Thyroid gland (tissue), 4 donors: Measurements from ENCODE around the gene ACTRT2.
A peak's percentile ranks its signal among the peaks of the same experiment; 100 is the strongest.

Experiments used
- CTCF ChIP-seq, 6 experiments: fragments of 200-600 bp in 3 of 6; fragments of 450-650 bp in 3 of 6; sonication (generic) in 3 of 6; IDR thresholded peaks; one replicate each; pipeline ENCODE4 v1.5.1; 2016 to 2019; ENCODE audit warnings: antibody characterized with exemption in 6 of 6, mild to moderate bottlenecking in 2 of 6, inconsistent platforms in 1 of 6, moderate library complexity in 1 of 6
- POLR2A ChIP-seq, 2 donors: fragments of 450-650 bp; IDR thresholded peaks; one replicate each; pipeline ENCODE4 v1.6.1; 2017; ENCODE audit warnings: antibody characterized with exemption in 2 of 2, mild to moderate bottlenecking in 2 of 2, moderate library complexity in 1 of 2

GRCh38 chr1:3066250-3066711, 45.0 kb downstream of the ACTRT2 start:
- TF ChIP-seq CTCF (IDR thresholded peaks at IDR 0.05) (peak; percentile 17 to 88 (median 76)), POLR2A (IDR thresholded peaks at IDR 0.05) (peak in 1 of 2 donors; percentile 35)
